AG08396 (cell line): ENCODE measurements around the gene FBLN1.
A peak's percentile ranks its signal among the peaks of the same experiment; 100 is the strongest.

ENCODE experiments used
- DNase-seq: peaks from one replicate; pipeline ENCODE4 v3.0.0; 2012; ENCODE audit warnings: low spot score, mixed read lengths

The FBLN1 gene

DNA sequence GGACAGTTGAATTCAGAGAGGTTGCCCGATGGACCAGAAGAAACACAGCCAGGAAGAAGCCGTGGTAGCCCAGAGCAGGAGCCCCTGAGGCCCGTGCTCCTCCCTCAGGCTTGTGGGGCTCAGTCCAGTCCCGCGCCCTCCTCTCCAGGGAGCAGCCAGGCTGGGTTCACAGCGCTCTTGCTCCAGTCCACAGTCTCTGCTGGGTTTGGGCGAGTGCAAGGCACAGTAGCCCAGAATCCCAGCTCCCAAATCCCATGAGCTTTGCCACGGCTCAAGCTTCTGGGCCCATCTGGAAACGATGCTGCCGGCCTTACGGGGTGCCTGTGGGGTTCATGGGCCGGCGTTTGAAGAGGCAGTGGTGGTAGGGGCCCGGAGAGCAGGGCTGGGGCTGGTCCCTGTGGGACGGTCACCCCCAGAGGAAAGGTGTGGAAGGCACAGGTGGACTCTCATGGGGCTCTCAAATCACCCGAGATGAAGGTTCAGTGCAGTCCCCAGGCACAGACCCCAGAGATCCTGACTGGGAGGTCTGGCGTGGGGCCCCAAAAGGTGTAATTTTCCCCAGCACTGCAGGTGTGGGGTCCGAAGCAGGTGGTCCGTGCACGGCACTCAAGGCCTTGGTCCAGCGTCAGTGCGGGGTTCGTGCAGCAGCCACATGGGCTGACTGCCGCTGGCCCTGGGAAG lies 138.4 kb downstream of the FBLN1 start:
- no peak for DNase-seq

DNA sequence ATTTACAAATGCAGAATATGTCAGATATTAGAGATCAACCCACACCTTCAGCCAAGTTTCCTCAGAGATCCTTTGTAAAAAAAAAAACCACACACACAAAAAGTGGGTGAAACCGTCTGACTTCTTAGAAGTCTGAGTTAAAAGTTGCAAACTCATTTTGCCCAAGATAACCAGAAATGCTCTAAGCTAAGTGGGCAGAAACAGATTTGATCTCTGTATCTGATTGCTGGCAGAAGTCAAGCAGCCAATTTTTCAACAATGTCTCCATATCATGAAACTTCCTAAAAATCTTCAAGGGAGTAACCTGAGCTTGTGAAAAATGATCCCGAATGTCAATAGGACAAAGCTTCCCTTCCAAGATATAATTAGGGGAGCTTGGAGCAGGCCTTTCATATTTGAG lies 140.3 kb downstream of the FBLN1 start:
- DNase-seq, result no peak

DNA sequence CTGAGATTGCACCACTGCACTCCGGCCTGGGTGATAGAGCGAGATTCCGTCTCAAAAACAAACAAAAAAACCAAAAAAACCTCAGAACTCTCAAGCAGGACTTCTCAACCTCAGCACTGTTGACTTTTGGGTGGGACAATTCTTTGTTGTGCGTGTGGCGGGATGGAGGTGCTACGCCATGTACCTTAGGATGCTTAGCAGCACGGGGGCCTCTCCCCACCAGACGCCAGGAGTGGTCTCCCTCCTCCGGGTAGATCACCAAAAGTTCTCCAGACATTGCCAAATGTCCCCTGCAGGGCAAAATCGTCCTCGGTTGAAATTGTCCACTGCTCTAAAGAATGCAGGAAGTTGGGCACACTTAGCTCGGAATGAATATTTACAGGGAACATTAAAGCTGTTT lies 142.0 kb downstream of the FBLN1 start:
- DNase-seq, result no peak

DNA sequence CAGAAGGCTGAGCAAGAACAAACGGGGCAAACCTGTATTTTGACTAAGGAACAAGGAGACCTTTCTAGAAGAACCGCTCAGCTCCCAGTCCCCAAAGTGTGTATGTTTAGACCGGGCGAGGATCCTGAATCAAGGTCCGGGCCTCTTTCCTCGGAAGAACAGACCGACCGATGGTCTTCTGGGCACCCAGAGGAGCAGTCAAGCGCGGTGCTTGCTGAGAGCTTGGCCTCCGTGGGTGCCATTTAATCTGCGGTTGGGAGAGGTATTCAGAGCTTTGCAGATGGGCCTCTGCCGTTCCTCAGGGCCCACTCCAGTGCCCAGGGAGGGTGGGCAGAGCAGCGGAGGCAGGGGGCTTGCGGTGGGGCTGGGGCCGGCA lies 142.5 kb downstream of the FBLN1 start:
- DNase-seq, result no peak

DNA sequence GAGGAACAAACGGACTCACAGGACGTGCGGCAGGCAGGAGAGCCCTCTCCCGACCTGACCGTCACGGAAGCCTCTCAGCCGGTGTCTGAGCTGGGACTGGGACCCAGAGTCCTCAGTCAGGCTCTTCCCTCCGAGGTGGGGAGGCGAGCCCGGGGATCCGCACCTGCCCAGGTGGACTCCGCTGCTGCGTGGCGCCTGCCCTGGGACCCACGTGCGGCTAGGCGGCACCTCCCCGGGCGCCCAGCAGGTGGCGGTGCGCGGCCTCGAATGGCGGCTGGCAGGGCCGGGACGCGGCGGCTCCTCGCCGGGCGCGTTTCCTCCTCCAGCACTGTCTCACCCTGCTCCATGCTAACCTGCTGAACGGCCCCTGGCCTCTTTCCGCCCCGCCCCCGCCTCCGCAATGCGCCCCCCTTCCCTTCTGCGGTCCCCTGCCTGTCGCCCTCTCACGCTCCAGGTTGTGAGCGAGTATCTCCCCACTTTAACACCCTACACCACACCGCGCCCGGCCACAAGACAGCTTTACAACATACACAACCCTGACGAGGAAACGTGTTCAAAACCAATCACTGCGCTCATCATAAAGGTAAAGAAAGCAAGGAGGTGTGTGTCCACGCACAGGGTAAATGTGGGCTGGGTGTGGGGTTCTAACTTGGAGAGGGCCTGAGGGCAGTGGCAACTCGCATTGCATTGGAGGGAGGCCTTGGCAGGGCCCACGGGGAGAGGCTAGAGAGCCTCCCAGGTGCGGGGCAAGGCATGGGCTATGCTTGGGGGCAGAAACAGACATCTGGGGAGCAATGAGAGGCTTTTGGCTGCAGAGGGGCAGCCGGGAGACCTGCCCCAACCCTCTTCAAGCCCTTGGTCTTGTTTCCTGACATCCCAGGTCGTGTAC lies 143.1 kb downstream of the FBLN1 start:
- DNase-seq, result peak; percentile 88

DNA sequence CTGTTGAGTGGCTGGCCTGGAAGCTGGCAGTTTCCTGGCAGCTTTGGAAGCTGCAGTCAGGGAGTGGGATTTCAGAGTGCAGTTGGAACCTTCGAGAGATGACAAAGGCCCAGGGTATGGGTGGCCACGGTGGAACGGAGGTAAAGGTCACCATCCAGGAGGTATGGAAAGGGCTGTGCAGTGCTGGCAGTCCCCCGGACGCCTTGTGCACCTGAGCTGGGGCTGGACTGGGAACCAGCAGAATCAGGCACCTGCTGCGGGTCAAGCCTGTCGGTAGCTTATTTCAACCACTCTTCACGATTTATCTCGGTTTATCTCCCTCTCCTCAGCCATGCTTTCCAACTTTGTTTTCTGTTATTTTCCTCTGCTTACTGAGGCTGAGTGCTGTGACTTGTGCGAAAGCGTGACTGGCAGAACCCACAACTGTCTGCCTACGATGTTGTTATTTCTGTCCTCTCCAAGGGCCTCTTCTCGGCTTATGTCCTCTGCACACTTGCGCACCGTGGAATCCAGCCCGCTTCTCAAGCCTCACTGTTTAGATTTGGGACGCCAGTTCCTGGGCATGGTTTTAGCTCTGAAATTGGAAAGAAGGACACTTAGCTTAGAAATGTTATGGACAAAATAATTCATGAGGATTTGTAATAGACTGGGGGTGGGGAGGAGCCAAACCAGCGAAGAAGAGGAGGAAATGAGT lies 145.0 kb downstream of the FBLN1 start:
- no peak for DNase-seq

DNA sequence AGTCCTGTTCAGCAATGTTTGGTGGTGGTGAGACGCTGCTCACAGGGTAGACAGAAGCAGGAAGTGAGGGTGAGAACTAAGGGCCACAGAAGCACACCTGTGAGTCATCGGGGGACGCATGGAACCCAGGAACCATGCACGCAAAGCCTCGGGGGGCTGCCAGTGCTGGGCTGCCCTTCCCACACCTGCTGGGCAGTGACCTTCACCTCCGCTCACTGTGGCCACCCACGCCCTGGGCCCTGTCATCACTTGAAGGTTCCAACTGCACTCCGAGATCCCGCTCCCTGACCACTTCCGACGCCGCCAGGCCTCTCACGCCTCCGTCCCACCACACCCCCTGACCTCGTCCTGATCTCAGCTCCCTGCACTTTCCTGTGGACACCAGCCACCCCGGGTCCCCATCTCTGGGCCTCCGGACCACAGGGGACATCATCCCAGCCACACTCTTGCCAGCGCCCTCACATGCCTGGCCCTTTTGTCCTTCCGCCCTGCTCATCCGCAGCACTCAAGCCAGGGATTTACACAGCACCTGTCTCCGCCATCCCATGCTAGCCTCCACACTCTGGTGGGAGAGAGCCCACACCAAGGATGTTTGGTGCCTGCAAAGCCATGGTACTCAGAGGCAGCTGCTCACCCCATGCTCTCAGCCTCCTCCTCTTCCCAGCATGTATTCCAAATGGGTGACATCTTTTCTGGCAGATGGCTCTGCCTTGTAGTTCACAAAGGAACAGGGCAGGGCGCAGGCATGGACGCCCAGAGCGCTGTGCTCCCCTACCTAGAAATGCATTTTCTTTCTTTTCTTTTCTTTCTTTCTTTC lies 145.8 kb downstream of the FBLN1 start:
- DNase-seq, result no peak

DNA sequence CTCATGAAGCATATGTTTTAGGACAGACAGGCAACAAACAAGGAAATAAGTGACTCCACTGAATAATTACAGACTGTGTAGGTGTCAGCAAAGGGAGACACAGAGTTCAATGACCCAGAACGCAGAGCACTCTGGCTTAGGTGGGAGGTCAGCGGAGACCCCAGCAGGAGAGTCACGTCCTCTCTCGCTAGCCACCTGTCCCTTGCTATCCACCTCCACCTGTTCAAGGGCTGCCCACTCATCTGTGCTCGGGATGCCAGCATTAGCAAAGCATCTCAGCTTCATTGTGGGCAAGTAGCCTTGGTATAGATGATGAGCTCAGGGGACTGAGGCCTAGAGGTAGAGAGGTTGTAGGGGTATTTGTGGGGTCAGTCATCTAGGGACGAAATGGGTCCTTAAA lies 147.1 kb downstream of the FBLN1 start:
- no peak for DNase-seq

DNA sequence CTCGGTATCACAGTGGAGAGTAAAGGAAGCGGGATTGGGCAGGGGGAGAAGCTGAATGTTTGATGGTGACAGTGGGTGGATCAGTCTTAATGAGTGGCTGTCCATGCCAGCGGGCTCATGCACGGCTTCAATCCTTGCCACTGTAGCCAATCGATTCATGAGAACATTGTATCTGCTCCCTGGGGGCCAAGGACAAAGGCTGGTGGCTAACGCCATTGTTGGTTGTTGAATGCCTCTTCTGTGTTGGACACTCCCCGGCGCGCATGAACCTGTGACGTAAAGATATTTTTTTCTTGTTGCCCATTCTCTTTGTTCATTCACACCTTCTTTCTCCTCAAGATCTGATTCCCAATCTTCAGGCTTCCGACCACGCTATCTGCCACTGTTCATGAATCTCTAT lies 148.0 kb downstream of the FBLN1 start:
- DNase-seq, result no peak
